Measurements from ENCODE around the gene HNRNPF.

The HNRNPF gene

GRCh38 chr10:43421201-43421507 lies 12.2 kb upstream of the HNRNPF start:
- DNase-seq, result no peak

- DNase-seq, result peak; percentile 84
Observed at GRCh38 chr10:43420369-43421200, 11.6 kb upstream of the HNRNPF start.

GRCh38 chr10:43419997-43420368 lies 11.0 kb upstream of the HNRNPF start:
- no peak for DNase-seq

- no peak for DNase-seq
Observed at GRCh38 chr10:43417950-43418768, 9.2 kb upstream of the HNRNPF start.

- no peak for DNase-seq
Observed at GRCh38 chr10:43415544-43415943, 6.6 kb upstream of the HNRNPF start.

- no peak for DNase-seq
Observed at GRCh38 chr10:43411536-43411935, 2.5 kb upstream of the HNRNPF start.

- no peak for DNase-seq
Observed at GRCh38 chr10:43410345-43410744, 1.4 kb upstream of the HNRNPF start.

- peak; percentile 67 for DNase-seq
Observed at GRCh38 chr10:43409385-43410109, 561 bp upstream of the HNRNPF start.

GRCh38 chr10:43408331-43408709 lies 666 bp downstream of the HNRNPF start:
- DNase-seq, result peak; percentile 47

GRCh38 chr10:43407576-43408330 lies 1.2 kb downstream of the HNRNPF start:
- DNase-seq, result peak; percentile 87

GRCh38 chr10:43407148-43407575 lies 1.8 kb downstream of the HNRNPF start:
- peak; percentile 60 for DNase-seq

GRCh38 chr10:43404704-43405084 lies 4.3 kb downstream of the HNRNPF start:
- DNase-seq, result no peak

- no peak for DNase-seq
Observed at GRCh38 chr10:43403911-43404703, 4.9 kb downstream of the HNRNPF start.

- no peak for DNase-seq
Observed at GRCh38 chr10:43402880-43403452, 6.0 kb downstream of the HNRNPF start.

- DNase-seq, result no peak
Observed at GRCh38 chr10:43402176-43402575, 6.8 kb downstream of the HNRNPF start.

- DNase-seq, result no peak
Observed at GRCh38 chr10:43401627-43402026, 7.4 kb downstream of the HNRNPF start.

- DNase-seq, result no peak
Observed at GRCh38 chr10:43399320-43400310, 9.4 kb downstream of the HNRNPF start.

GRCh38 chr10:43398939-43399319 lies 10.1 kb downstream of the HNRNPF start:
- DNase-seq, result no peak

GRCh38 chr10:43396928-43397624 lies 11.9 kb downstream of the HNRNPF start:
- DNase-seq, result no peak

Data from NCI-H146 (cell line).